ENCODE data around the gene HDAC3.
"Not testable (repeated sequence)": the region's sequence is repeated elsewhere in the genome, so short reads cannot be mapped to it uniquely, and the experiment has no call there.

Gene HDAC3

DNA sequence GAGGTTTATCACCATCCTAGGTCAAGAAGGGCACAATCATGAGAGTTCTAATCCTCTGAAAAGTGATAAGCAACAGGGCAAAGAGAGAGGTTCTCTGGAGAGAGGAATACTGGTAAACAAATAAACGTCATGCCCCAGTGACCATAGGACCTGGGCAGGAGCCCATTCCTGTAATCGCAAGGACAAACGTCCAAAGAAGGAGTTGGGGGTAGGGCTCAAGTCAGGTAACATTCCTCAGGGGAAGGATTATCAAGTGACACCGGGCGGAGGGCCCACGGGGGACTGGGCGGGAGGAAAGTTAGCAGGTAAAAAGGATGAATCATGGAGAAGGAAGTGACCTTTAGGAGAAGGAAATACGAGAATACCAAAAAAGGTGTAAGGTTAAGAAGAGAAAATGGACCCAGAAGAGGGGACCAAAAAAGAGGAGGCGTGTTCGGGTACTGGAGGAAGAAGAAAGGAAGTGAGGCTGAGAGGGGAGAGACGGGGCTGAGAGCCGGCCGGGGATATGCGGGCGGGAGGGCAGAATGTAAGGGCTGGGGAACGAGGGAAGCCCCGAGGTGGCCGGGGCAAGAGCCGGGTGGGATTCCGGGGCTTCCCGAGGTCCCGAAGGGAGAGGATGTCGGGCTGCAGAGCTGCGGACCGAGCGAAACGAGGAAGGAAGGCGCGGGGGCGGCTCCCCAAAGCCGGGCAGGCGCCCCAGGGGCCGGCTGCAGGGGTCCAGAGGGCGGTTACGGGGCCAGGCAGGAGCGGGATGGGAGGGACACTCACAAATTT lies 18.4 kb downstream of the HDAC3 start:
- peaks cover 12 to 21% of the 10 kb centered on the region in 2 donors for H3K36me3 ChIP-seq (ENCODE audit: control insufficient read depth in 2 of 2, insufficient read depth in 2 of 2, low read length in 2 of 2)
- H3K9me3 ChIP-seq (ENCODE audit: control insufficient read depth in 2 of 2, low read length in 2 of 2): no peaks in the 10 kb centered on the region
- peak overlapping the region; percentile 82 to 91 for H3K9ac ChIP-seq (ENCODE audit: low read depth in 1 of 2, low read length in 2 of 2)
- H3K27me3 ChIP-seq (ENCODE audit: control insufficient read depth in 2 of 2, insufficient read depth in 2 of 2, low read length in 2 of 2): no peaks in the 10 kb centered on the region
- peak overlapping the region; percentile 90 to 91 for H3K27ac ChIP-seq (ENCODE audit: low read depth in 2 of 2, low read length in 2 of 2)
- H3K4me3 ChIP-seq (ENCODE audit: low read length in 2 of 2): peak overlapping the region; percentile 81 to 90
- peaks cover 5 to 10% of the 10 kb centered on the region in 2 donors for H3K4me1 ChIP-seq (ENCODE audit: control insufficient read depth in 2 of 2, insufficient read depth in 2 of 2, low read length in 2 of 2)

DNA sequence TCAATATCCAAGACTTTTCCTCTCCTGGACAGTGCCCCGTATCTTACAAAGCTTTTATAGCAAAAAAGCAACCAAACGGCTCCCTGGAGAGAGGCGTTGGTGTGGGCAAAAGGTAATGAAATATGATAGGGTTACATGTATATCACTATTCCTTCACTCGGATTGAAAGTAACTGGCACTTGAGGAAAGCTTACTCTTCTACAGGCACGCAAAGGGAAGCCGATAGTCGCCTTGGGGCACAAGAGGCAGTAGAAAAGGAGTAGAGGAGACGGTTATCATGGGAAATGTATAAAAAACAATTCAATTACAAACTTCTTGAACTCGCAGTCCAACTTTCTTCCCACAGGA lies 19.0 kb downstream of the HDAC3 start:
- Histone ChIP-seq H3K4me1 (ENCODE audit: control insufficient read depth in 2 of 2, insufficient read depth in 2 of 2, low read length in 2 of 2) (peaks cover 5 to 10% of the 10 kb centered on the region in 2 donors), H3K27ac (ENCODE audit: low read depth in 2 of 2, low read length in 2 of 2) (peak overlapping the region; percentile 90 to 91), H3K27me3 (ENCODE audit: control insufficient read depth in 2 of 2, insufficient read depth in 2 of 2, low read length in 2 of 2) (no peaks in the 10 kb centered on the region), H3K36me3 (ENCODE audit: control insufficient read depth in 2 of 2, insufficient read depth in 2 of 2, low read length in 2 of 2) (peaks cover 9 to 20% of the 10 kb centered on the region in 2 donors), H3K9me3 (ENCODE audit: control insufficient read depth in 2 of 2, low read length in 2 of 2) (no peaks in the 10 kb centered on the region), H3K9ac (ENCODE audit: low read depth in 1 of 2, low read length in 2 of 2) (peak overlapping the region; percentile 82 to 91), H3K4me3 (ENCODE audit: low read length in 2 of 2) (peak overlapping the region; percentile 81 to 90)

DNA sequence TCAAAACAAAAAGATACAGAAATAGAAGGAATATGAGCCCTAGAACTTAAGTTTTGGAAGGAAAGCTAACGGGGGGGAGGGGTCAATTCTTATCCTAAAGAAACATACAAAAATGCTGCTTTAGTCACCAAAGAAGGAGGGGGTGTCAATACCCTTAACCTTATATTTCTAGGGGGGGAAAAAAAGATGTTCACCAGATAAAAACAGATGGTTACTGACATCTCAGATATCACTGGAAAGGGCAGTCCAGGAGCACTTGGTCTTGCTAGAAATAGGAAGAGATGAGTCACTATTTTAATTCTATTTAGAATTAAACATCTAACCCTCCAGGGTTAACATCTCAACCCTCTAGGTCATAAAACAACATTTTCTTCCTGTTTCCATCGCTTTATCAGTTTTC lies 19.5 kb downstream of the HDAC3 start:
- H3K4me3 ChIP-seq (ENCODE audit: low read length in 2 of 2): peak overlapping the region; percentile 81 to 90
- H3K27ac ChIP-seq (ENCODE audit: low read depth in 2 of 2, low read length in 2 of 2): peak overlapping the region; percentile 9 to 90
- peaks cover 5 to 10% of the 10 kb centered on the region in 2 donors for H3K4me1 ChIP-seq (ENCODE audit: control insufficient read depth in 2 of 2, insufficient read depth in 2 of 2, low read length in 2 of 2)
- H3K9ac ChIP-seq (ENCODE audit: low read depth in 1 of 2, low read length in 2 of 2): no peak overlapping the region
- H3K27me3 ChIP-seq (ENCODE audit: control insufficient read depth in 2 of 2, insufficient read depth in 2 of 2, low read length in 2 of 2): no peaks in the 10 kb centered on the region
- no peaks in the 10 kb centered on the region for H3K9me3 ChIP-seq (ENCODE audit: control insufficient read depth in 2 of 2, low read length in 2 of 2)
- H3K36me3 ChIP-seq (ENCODE audit: control insufficient read depth in 2 of 2, insufficient read depth in 2 of 2, low read length in 2 of 2): peaks cover 7 to 19% of the 10 kb centered on the region in 2 donors

DNA sequence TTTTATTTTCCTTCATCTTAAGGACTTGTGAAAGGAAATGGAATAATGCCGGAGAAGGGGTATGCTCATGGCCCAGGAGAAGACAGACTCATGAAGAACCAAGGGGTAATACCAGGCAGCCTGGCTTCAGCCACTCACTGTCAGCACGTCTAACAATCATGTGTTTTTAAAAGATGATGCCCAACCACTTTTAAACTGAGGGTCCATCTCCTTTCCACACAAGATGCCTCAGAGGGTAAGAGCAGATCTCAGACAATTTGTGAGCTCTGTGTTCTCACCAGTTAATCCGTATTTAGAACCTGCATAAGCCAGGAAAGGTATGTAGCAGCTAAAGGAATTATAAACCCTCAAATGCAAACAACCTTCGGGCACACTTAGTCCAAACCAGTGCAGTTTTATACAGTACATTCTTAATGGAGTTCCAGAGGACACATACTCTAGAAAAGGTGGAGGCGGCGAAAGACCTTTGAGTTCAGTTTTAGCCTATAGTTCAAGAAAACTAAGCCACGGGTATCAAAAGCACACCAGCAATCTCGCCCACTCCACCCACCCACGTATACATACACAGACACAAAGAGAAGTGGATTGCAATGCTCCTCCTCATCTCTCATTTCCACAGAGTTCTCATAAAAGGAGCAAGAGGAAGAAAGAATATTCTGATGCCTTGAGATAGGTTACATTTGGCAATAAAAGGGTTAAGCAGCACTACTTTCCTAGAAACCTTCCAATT lies 20.5 kb downstream of the HDAC3 start:
- H3K4me3 ChIP-seq (ENCODE audit: low read length in 2 of 2): peak overlapping the region in 1 of 2 donors; percentile 90
- peaks cover 5 to 10% of the 10 kb centered on the region in 2 donors for H3K4me1 ChIP-seq (ENCODE audit: control insufficient read depth in 2 of 2, insufficient read depth in 2 of 2, low read length in 2 of 2)
- H3K9me3 ChIP-seq (ENCODE audit: control insufficient read depth in 2 of 2, low read length in 2 of 2): no peaks in the 10 kb centered on the region
- H3K36me3 ChIP-seq (ENCODE audit: control insufficient read depth in 2 of 2, insufficient read depth in 2 of 2, low read length in 2 of 2): peaks cover 4 to 10% of the 10 kb centered on the region in 2 donors
- no peak overlapping the region for H3K27ac ChIP-seq (ENCODE audit: low read depth in 2 of 2, low read length in 2 of 2)
- no peak overlapping the region for H3K9ac ChIP-seq (ENCODE audit: low read depth in 1 of 2, low read length in 2 of 2)
- H3K27me3 ChIP-seq (ENCODE audit: control insufficient read depth in 2 of 2, insufficient read depth in 2 of 2, low read length in 2 of 2): no peaks in the 10 kb centered on the region

DNA sequence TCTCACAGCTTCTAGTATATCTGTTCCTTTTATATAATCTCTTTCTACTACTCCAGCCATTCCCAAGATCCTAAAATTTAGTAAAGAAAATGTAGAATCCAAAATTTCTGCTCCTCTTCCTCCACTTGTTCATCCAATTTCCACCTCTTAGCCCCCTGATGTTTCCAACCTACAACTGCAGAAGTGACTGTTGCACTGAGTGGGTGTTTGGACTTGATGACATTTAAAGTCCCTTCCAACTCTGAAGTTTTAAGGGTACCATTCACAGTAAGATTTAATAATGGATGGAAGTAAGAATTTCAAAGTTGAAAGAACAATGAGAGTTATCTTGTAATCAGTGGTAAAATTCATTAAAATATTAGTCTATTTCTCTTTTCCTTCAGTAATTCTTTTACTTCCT lies 23.3 kb downstream of the HDAC3 start:
- Histone ChIP-seq H3K4me3 (ENCODE audit: low read length in 2 of 2) (no peak overlapping the region), H3K27me3 (ENCODE audit: control insufficient read depth in 2 of 2, insufficient read depth in 2 of 2, low read length in 2 of 2) (no peaks in the 10 kb centered on the region), H3K27ac (ENCODE audit: low read depth in 2 of 2, low read length in 2 of 2) (no peak overlapping the region), H3K9ac (ENCODE audit: low read depth in 1 of 2, low read length in 2 of 2) (no peak overlapping the region), H3K9me3 (ENCODE audit: control insufficient read depth in 2 of 2, low read length in 2 of 2) (no peaks in the 10 kb centered on the region), H3K4me1 (ENCODE audit: control insufficient read depth in 2 of 2, insufficient read depth in 2 of 2, low read length in 2 of 2) (peaks cover 6 to 15% of the 10 kb centered on the region in 2 donors), H3K36me3 (ENCODE audit: control insufficient read depth in 2 of 2, insufficient read depth in 2 of 2, low read length in 2 of 2) (no peaks in the 10 kb centered on the region)

DNA sequence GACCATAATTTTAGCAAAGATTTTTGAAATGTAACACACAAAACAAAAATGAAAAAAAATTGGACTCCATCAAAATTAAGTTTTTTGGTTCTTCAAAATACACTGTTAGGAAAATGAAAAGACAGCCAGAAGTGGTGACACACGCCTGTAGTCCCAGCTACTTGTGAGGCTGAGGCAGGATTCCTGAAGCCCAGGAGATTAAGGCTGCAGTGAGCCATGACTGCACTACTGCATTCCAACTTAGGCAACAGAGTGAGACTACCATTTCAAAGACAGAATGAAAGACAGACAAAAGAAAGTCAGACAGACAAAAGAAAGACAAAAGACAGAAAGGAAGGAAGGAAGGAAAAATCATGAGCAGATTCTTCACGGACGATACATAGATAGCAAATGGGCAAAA lies 25.4 kb downstream of the HDAC3 start:
- Histone ChIP-seq H3K4me3 (ENCODE audit: low read length in 2 of 2) (no peak overlapping the region), H3K9me3 (ENCODE audit: control insufficient read depth in 2 of 2, low read length in 2 of 2) (no peaks in the 10 kb centered on the region), H3K27me3 (ENCODE audit: control insufficient read depth in 2 of 2, insufficient read depth in 2 of 2, low read length in 2 of 2) (no peaks in the 10 kb centered on the region), H3K36me3 (ENCODE audit: control insufficient read depth in 2 of 2, insufficient read depth in 2 of 2, low read length in 2 of 2) (no peaks in the 10 kb centered on the region), H3K27ac (ENCODE audit: low read depth in 2 of 2, low read length in 2 of 2) (no peak overlapping the region), H3K4me1 (ENCODE audit: control insufficient read depth in 2 of 2, insufficient read depth in 2 of 2, low read length in 2 of 2) (peaks cover 2 to 11% of the 10 kb centered on the region in 2 donors), H3K9ac (ENCODE audit: low read depth in 1 of 2, low read length in 2 of 2) (no peak overlapping the region)

DNA sequence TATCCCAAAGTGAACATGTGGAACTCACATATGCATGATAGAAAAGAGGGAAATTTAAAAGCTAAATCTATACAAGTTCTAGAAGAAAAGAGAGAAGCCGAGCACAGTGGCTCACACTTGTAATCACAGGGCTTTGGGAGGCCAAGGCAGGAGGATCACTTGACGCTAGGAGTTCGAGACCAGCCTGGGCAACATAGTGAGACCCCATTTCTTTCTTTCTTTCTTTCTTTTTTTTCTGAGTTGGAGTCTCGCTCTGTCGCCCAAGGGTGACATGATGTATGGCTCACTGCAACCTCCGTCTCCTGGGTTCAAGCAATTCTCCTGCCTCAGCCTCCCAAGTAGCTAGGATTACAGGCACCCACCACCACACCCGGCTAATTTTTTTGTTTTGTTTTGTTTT lies 26.7 kb downstream of the HDAC3 start:
- H3K27ac ChIP-seq (ENCODE audit: low read depth in 2 of 2, low read length in 2 of 2); H3K36me3 ChIP-seq (ENCODE audit: control insufficient read depth in 2 of 2, insufficient read depth in 2 of 2, low read length in 2 of 2); H3K9ac ChIP-seq (ENCODE audit: low read depth in 1 of 2, low read length in 2 of 2); H3K27me3 ChIP-seq (ENCODE audit: control insufficient read depth in 2 of 2, insufficient read depth in 2 of 2, low read length in 2 of 2); H3K9me3 ChIP-seq (ENCODE audit: control insufficient read depth in 2 of 2, low read length in 2 of 2); H3K4me3 ChIP-seq (ENCODE audit: low read length in 2 of 2): not testable (repeated sequence)
- H3K4me1 ChIP-seq (ENCODE audit: control insufficient read depth in 2 of 2, insufficient read depth in 2 of 2, low read length in 2 of 2): peaks cover 6 to 11% of the 10 kb centered on the region in 2 donors

DNA sequence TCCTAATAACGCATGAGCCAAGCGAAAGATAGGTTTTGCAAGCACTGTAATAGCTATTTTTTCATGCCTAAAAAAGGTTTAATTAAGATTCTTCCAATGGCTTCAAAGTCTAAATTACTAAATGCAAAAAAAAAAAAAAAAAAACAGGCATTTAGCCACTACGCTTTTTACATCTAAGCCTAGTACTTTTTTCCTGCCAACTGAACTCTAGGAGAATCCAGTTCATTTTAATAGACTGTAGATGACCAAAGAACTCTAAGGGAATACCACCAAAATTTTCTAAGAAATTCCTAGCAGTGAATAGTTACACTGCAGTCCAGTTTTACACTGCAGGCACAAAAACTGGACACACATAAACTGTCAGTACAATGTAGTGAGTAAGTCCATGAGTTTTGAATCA lies 27.6 kb downstream of the HDAC3 start:
- Histone ChIP-seq H3K36me3 (ENCODE audit: control insufficient read depth in 2 of 2, insufficient read depth in 2 of 2, low read length in 2 of 2) (no peaks in the 10 kb centered on the region), H3K9me3 (ENCODE audit: control insufficient read depth in 2 of 2, low read length in 2 of 2) (no peaks in the 10 kb centered on the region), H3K4me3 (ENCODE audit: low read length in 2 of 2) (no peak overlapping the region), H3K9ac (ENCODE audit: low read depth in 1 of 2, low read length in 2 of 2) (no peak overlapping the region), H3K4me1 (ENCODE audit: control insufficient read depth in 2 of 2, insufficient read depth in 2 of 2, low read length in 2 of 2) (peaks cover 9 to 14% of the 10 kb centered on the region in 2 donors), H3K27me3 (ENCODE audit: control insufficient read depth in 2 of 2, insufficient read depth in 2 of 2, low read length in 2 of 2) (no peaks in the 10 kb centered on the region), H3K27ac (ENCODE audit: low read depth in 2 of 2, low read length in 2 of 2) (no peak overlapping the region)

DNA sequence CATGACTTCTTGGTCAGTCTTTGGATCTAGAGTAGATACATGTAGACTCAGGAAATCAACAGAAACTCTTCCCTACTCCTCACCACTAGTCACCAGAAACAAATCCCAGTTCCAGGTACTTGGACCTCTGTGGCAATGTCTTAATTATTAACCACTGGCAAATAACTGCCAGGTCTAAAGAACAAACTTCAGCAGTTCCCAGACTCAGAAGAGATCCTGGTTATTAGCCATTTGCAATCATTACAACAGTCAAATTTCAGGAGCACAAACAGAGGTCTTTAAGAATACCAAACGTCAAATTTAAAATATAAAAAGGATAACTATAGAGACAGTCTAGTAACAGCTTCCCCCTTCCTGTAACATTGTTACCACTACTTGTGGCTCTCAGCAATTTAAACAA lies 28.1 kb downstream of the HDAC3 start:
- H3K4me3 ChIP-seq (ENCODE audit: low read length in 2 of 2): no peak overlapping the region
- no peaks in the 10 kb centered on the region for H3K9me3 ChIP-seq (ENCODE audit: control insufficient read depth in 2 of 2, low read length in 2 of 2)
- H3K4me1 ChIP-seq (ENCODE audit: control insufficient read depth in 2 of 2, insufficient read depth in 2 of 2, low read length in 2 of 2): peaks cover 14 to 19% of the 10 kb centered on the region in 2 donors
- H3K27me3 ChIP-seq (ENCODE audit: control insufficient read depth in 2 of 2, insufficient read depth in 2 of 2, low read length in 2 of 2): no peaks in the 10 kb centered on the region
- H3K27ac ChIP-seq (ENCODE audit: low read depth in 2 of 2, low read length in 2 of 2): no peak overlapping the region
- no peak overlapping the region for H3K9ac ChIP-seq (ENCODE audit: low read depth in 1 of 2, low read length in 2 of 2)
- H3K36me3 ChIP-seq (ENCODE audit: control insufficient read depth in 2 of 2, insufficient read depth in 2 of 2, low read length in 2 of 2): no peaks in the 10 kb centered on the region

DNA sequence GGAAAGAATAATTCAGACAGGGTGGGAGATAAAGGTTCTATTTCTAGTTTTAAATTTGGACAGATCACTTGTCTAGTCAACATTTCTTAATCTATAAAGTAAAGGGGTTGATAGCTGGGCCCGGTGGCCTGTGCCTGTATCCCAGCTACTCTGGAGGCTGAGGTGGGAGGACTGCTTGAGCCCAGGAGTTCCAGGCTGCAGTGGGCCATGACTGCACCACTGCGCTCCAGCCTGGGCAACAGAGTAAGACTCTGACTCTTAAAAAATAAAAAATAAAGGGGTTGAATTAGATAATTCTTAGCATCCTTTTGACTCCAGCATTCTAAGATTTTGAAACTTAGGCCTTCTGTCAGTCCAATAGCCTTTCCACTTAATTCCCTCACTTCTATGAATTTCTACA lies 28.6 kb downstream of the HDAC3 start:
- H3K9me3 ChIP-seq (ENCODE audit: control insufficient read depth in 2 of 2, low read length in 2 of 2): no peaks in the 10 kb centered on the region
- no peak overlapping the region for H3K9ac ChIP-seq (ENCODE audit: low read depth in 1 of 2, low read length in 2 of 2)
- peaks cover 12 to 19% of the 10 kb centered on the region in 2 donors for H3K4me1 ChIP-seq (ENCODE audit: control insufficient read depth in 2 of 2, insufficient read depth in 2 of 2, low read length in 2 of 2)
- H3K36me3 ChIP-seq (ENCODE audit: control insufficient read depth in 2 of 2, insufficient read depth in 2 of 2, low read length in 2 of 2): no peaks in the 10 kb centered on the region
- H3K27me3 ChIP-seq (ENCODE audit: control insufficient read depth in 2 of 2, insufficient read depth in 2 of 2, low read length in 2 of 2): no peaks in the 10 kb centered on the region
- H3K27ac ChIP-seq (ENCODE audit: low read depth in 2 of 2, low read length in 2 of 2): no peak overlapping the region
- no peak overlapping the region for H3K4me3 ChIP-seq (ENCODE audit: low read length in 2 of 2)
